K562 (cell line): ENCODE data around the gene PNPLA1. TPM values are rescaled to one million over a fixed set of nuclear protein-coding genes. Genes with fewer than 3 reads are reported as not detected.

Experiments
- BACH1 ChIP-seq: fragments of 200-800 bp; sonication (Bioruptor generic); IDR thresholded peaks from 2 replicates; pipeline ENCODE4 v1.6.1; 2016; ENCODE audit warnings: missing genetic modification characterization, missing compliant biosample characterization
- BCOR ChIP-seq: fragments of 450-650 bp; IDR thresholded peaks from 2 replicates; pipeline ENCODE4 v1.6.1; 2016
- BMI1 ChIP-seq: fragments of 150-350 bp; IDR thresholded peaks from 2 replicates; pipeline ENCODE4 v1.6.1; 2014; ENCODE audit warnings: low read length
- DLX4 ChIP-seq: fragments of 250-450 bp; sonication (Bioruptor Pico); IDR thresholded peaks from 2 replicates; pipeline ENCODE4 v1.6.1; 2021; ENCODE audit warnings: mild to moderate bottlenecking
- HMGN3 ChIP-seq: IDR thresholded peaks from 2 replicates; pipeline ENCODE4 v1.6.1; 2011; ENCODE audit warnings: borderline replicate concordance, low read depth, mild to moderate bottlenecking, mixed read lengths, low read length; ENCODE audit not compliant: insufficient read length; ENCODE audit errors: extremely low read depth
- KDM2B ChIP-seq: fragments of 250-450 bp; sonication (Bioruptor Pico); IDR thresholded peaks from 2 replicates; pipeline ENCODE4 v1.8.0; 2021; ENCODE audit warnings: mild to moderate bottlenecking, moderate library complexity
- MNT ChIP-seq, 2 experiments: fragments of 450-650 bp; conservative IDR thresholded peaks; 2 replicates each; pipeline ENCODE4 v1.6.1; 2017; ENCODE audit warnings: mild to moderate bottlenecking in 2 of 2, moderate library complexity in 2 of 2
- RCOR1 ChIP-seq, 2 experiments: IDR thresholded peaks; 2 replicates each; pipeline ENCODE4 v1.6.1; 2012; ENCODE audit warnings: low read depth in 2 of 2, low read length in 2 of 2, borderline replicate concordance in 1 of 2, improper control_type of control experiment in 1 of 2
- TCF15 ChIP-seq: fragments of 250-450 bp; sonication (Bioruptor Pico); IDR thresholded peaks from 2 replicates; pipeline ENCODE4 v1.8.0; 2022; ENCODE audit warnings: moderate library complexity, mild to moderate bottlenecking, inconsistent platforms
- TRIM24 ChIP-seq, 2 experiments: fragments of 450-650 bp; IDR thresholded peaks; 2 replicates each; pipeline ENCODE4 v1.6.1; 2016
- ZNF133 ChIP-seq: fragments of 250-450 bp; sonication (Bioruptor Pico); IDR thresholded peaks from 2 replicates; pipeline ENCODE4 v1.4.0; 2020; ENCODE audit warnings: mild to moderate bottlenecking
- ZNF347 ChIP-seq: fragments of 450-650 bp; formaldehyde crosslinking; IDR thresholded peaks from 2 replicates; pipeline ENCODE4 v1.4.0; 2020; ENCODE audit warnings: low read depth, mild to moderate bottlenecking, moderate library complexity
- ZNF785 ChIP-seq: fragments of 250-450 bp; sonication (Bioruptor Pico); IDR thresholded peaks from 2 replicates; pipeline ENCODE4 v1.4.0; 2020; ENCODE audit warnings: mild to moderate bottlenecking
- polyA plus RNA-seq, 8 experiments: library from polyadenylated mRNA; depleted of rRNA in 4 of 8; stranded (reverse) in 5 of 8; unstranded in 3 of 8; fragments of >200 nt; fragmentation: Nextera tagmentation in 2 of 8; fragmentation: Illumina TruSeq in 1 of 8; extraction: Ambion mirVana in 2 of 8; extraction: Trizol in 1 of 8; gene quantifications; 2 replicates each; pipeline versions ENCODE4 v1.2.1 to v1.2.3, GENCODE V29; 2011 to 2014; ENCODE audit warnings: inconsistent platforms in 1 of 8, missing spikeins in 1 of 8
- total RNA-seq, 7 experiments: library from RNA; depleted of rRNA in 6 of 7; stranded (reverse); fragments of >200 nt in 6 of 7; fragmentation: Illumina TruSeq in 2 of 7; extraction: Trizol in 2 of 7; gene quantifications; 2 replicates each; pipeline versions ENCODE4 v1.2.1 to v1.2.3, GENCODE V29; 2011 to 2021; ENCODE audit warnings: low replicate concordance in 1 of 7
- TF ChIP-seq, protein P1 (sequence below): fragments of 450-650 bp; formaldehyde crosslinking; IDR thresholded peaks from 2 replicates; pipeline ENCODE4 v1.4.0; 2020; ENCODE audit warnings: mild to moderate bottlenecking, mixed read lengths
- TF ChIP-seq, protein P2 (sequence below): IDR thresholded peaks from 3 replicates; pipeline ENCODE4 v1.6.1; 2011; ENCODE audit warnings: borderline replicate concordance, mild to moderate bottlenecking, moderate library complexity; ENCODE audit not compliant: insufficient read length; ENCODE audit errors: extremely low read depth
- TF ChIP-seq, protein P3 (sequence below): fragments of 250-450 bp; sonication (Bioruptor Pico); IDR thresholded peaks from 2 replicates; pipeline ENCODE4 v1.9.0; 2021; ENCODE audit warnings: mild to moderate bottlenecking, inconsistent platforms

Gene PNPLA1
- total and polyA plus RNA-seq, 9 of the 15 experiments (the other 6 are each of a cell fraction or from before 2014, with no cell fraction given), result 0.04 to 0.27 (median 0.13) TPM; not detected in 2

DNA sequence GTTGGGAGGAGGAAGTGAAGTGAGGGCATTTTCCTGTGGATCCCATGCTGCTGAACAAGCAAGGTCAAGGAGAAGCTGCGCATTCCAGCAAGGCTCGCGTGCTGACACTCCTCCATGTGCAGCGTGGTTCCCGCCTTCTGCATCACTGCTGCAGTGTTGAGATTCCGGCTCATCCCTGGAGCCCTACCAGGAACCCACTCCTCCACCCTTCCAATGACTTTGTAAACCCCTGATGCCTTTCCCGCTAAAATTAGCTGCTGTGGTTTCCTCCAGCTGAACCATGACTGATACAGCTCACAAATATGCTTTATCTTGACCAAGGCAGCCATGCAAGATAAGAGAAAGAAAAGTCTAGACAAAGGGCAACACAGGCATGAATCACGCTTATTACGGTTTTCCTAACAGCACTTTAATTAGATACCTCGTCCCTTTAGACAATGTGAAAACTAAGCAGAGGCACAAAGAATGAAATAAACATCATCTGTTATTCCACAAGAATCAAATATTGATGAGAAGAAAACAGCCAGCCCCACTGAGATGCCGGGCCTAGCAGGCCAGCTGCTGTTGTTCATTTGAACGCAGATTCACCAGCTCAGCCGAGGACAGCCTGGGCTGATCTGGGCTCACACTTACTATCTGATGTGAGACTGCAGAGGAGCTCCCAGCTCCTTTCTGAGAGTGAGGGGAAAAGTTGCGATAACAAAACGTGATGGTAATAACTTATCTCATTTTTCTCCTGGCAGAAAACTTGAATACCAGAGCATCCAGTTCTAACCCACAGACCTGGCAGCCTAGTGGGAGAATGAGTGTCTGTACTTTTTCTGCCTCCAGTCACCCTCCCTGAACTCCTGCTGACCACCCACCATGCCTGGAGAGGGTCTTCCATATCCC, 81.1 kb downstream of the PNPLA1 start (continued):
- TF ChIP-seq, protein P1, sequence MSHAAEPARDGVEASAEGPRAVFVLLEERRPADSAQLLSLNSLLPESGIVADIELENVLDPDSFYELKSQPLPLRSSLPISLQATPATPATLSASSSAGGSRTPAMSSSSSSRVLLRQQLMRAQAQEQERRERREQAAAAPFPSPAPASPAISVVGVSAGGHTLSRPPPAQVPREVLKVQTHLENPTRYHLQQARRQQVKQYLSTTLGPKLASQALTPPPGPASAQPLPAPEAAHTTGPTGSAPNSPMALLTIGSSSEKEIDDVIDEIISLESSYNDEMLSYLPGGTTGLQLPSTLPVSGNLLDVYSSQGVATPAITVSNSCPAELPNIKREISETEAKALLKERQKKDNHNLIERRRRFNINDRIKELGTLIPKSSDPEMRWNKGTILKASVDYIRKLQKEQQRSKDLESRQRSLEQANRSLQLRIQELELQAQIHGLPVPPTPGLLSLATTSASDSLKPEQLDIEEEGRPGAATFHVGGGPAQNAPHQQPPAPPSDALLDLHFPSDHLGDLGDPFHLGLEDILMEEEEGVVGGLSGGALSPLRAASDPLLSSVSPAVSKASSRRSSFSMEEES, result no peak
- no peak for TF ChIP-seq BMI1
- TF ChIP-seq ZNF133 (CRISPR knock-in tag), result no peak
- peak; percentile 59 to 77 for TF ChIP-seq MNT (conservative IDR thresholded peaks at IDR 0.05)
- TF ChIP-seq DLX4 (CRISPR knock-in tag), result no peak
- TF ChIP-seq KDM2B, result no peak
- TF ChIP-seq, protein P2, sequence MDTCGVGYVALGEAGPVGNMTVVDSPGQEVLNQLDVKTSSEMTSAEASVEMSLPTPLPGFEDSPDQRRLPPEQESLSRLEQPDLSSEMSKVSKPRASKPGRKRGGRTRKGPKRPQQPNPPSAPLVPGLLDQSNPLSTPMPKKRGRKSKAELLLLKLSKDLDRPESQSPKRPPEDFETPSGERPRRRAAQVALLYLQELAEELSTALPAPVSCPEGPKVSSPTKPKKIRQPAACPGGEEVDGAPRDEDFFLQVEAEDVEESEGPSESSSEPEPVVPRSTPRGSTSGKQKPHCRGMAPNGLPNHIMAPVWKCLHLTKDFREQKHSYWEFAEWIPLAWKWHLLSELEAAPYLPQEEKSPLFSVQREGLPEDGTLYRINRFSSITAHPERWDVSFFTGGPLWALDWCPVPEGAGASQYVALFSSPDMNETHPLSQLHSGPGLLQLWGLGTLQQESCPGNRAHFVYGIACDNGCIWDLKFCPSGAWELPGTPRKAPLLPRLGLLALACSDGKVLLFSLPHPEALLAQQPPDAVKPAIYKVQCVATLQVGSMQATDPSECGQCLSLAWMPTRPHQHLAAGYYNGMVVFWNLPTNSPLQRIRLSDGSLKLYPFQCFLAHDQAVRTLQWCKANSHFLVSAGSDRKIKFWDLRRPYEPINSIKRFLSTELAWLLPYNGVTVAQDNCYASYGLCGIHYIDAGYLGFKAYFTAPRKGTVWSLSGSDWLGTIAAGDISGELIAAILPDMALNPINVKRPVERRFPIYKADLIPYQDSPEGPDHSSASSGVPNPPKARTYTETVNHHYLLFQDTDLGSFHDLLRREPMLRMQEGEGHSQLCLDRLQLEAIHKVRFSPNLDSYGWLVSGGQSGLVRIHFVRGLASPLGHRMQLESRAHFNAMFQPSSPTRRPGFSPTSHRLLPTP, result no peak
- TF ChIP-seq ZNF347 (CRISPR knock-in tag), result no peak
- TF ChIP-seq, protein P3, sequence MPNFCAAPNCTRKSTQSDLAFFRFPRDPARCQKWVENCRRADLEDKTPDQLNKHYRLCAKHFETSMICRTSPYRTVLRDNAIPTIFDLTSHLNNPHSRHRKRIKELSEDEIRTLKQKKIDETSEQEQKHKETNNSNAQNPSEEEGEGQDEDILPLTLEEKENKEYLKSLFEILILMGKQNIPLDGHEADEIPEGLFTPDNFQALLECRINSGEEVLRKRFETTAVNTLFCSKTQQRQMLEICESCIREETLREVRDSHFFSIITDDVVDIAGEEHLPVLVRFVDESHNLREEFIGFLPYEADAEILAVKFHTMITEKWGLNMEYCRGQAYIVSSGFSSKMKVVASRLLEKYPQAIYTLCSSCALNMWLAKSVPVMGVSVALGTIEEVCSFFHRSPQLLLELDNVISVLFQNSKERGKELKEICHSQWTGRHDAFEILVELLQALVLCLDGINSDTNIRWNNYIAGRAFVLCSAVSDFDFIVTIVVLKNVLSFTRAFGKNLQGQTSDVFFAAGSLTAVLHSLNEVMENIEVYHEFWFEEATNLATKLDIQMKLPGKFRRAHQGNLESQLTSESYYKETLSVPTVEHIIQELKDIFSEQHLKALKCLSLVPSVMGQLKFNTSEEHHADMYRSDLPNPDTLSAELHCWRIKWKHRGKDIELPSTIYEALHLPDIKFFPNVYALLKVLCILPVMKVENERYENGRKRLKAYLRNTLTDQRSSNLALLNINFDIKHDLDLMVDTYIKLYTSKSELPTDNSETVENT (CRISPR knock-in tag), result no peak
- TF ChIP-seq TCF15 (CRISPR knock-in tag), result no peak
- TF ChIP-seq RCOR1 (IDR thresholded peaks at IDR 0.05; ENCODE audit: borderline replicate concordance in 1 of 2, low read depth in 2 of 2, low read length in 2 of 2), result peak; percentile 53 to 99; a peak in 3 of 4 replicates
- peak; percentile 97 for TF ChIP-seq BCOR
- TF ChIP-seq ZNF785 (CRISPR knock-in tag), result no peak
- peak; percentile 43; the same call in 1 of the 2 replicates for TF ChIP-seq BACH1 (tag)
- peak; percentile 90 to 93 for TF ChIP-seq TRIM24 (IDR thresholded peaks at IDR 0.05)
- TF ChIP-seq HMGN3, result peak; percentile 68
